Measurements from ENCODE around the gene RXFP1.

Gene RXFP1

DNA sequence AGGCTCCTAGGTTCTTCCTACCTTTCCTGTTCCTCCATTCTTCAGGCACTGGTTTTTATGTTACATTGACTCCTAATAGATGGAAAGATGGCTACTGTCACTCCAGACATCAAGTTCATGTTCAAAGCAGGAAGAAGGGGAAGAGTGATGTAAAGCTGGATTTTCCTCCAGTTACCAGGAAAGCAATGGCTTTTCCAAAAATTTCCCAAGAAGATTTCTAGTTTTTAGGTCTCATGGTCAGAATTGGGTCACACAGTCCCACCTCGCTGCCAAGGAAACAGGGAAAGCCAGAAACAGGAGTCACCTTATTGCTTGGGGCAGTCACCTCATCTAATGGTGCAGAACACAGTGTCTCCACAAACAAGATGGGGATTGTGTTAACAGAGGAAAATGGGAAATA lies 21.5 kb downstream of the RXFP1 start:
- no peak for DNase-seq (ENCODE audit: low read depth)

GRCh38 chr4:158544141-158544540 lies 22.5 kb downstream of the RXFP1 start:
- no peak for DNase-seq (ENCODE audit: low read depth)

GRCh38 chr4:158553364-158553763 lies 31.7 kb downstream of the RXFP1 start:
- DNase-seq (ENCODE audit: low read depth), result no peak

DNA sequence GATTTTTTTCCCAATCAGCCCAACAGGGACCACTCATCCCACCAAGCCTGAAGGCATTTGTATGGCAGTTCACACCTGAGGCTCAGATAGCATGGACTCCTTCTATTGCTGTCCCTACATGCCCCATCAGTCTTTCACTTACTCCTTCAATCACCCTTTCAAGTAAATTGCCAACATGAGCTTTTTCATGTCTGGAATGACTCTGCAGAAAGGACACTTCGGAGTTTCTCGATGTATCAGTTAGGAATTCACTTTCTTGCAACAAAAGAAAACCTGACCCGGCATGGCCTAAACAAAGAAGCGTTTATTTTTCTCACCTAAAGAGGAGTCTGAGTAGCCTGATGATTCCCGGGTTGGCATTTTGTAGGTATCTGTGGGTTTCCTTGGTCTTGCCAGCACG lies 38.6 kb downstream of the RXFP1 start:
- DNase-seq (ENCODE audit: low read depth), result no peak

- no peak for DNase-seq (ENCODE audit: low read depth)
These were observed 45.2 kb downstream of the RXFP1 start for GRCh38 chr4:158566860-158567259.

- DNase-seq (ENCODE audit: low read depth), result no peak
These were observed 50.1 kb downstream of the RXFP1 start for GRCh38 chr4:158571736-158572135.

DNA sequence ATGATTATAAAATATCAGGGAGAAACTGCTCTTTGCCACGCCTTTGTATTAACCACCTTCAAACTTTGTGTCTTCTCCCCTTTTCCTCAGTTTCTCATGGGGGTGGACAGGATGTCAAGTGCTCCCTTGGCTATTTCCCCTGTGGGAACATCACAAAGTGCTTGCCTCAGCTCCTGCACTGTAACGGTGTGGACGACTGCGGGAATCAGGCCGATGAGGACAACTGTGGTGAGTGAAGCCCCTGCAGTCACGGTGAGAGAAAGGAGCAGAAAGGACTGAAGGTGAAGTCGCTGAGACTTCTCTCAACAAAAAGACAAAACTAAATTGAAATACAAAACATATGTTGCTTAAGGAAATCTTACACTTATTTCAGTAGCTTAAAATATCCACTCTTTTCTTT lies 50.9 kb downstream of the RXFP1 start:
- no peak for DNase-seq (ENCODE audit: low read depth)

- peak; percentile 36 for DNase-seq (ENCODE audit: low read depth)
These were observed 56.8 kb downstream of the RXFP1 start for GRCh38 chr4:158578476-158578875.

DNA sequence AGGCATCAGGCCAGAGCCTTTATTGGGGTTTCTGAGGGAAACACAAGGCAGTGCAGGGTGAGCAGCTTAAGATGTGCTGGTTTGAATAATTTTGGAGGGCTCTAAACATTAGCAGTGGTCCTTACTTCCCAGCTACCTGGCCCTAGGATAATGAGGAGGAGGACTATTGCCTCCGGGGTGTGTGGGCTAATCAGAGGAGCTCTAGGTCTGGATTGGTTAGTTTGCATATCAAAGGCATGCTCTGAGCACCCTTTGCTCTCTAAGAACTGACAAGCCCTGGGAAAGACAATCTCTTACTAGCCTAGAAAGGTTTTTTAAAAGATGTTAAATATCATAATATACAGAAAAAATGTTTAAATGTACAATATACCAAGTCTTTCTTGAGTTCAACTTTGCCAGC lies 58.4 kb downstream of the RXFP1 start:
- DNase-seq (ENCODE audit: low read depth), result no peak

- peak; percentile 66 for DNase-seq (ENCODE audit: low read depth)
These were observed 59.5 kb downstream of the RXFP1 start for GRCh38 chr4:158581161-158581560.

- no peak for DNase-seq (ENCODE audit: low read depth)
These were observed 65.2 kb downstream of the RXFP1 start for GRCh38 chr4:158586881-158587280.

GRCh38 chr4:158588285-158588684 lies 66.6 kb downstream of the RXFP1 start:
- no peak for DNase-seq (ENCODE audit: low read depth)

DNA sequence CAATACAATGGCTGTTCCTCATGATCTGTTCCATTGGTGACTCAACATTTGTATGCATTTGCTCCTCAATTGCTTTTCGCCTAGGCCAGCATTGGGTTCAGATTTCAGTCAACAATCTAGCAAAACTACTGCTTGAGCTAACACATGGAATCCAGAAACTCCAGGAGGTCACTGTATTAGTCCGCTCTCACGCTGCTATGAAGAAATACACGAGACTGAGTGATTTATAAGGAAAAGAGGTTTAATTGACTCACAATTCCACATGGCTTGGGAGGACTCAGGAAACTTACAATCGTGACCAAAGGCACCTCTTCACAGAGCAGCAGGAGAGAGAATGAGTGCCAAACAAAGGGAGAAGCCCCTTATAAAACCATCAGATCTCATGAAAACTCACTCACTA lies 67.1 kb downstream of the RXFP1 start:
- no peak for DNase-seq (ENCODE audit: low read depth)

GRCh38 chr4:158590306-158590705 lies 68.6 kb downstream of the RXFP1 start:
- DNase-seq (ENCODE audit: low read depth), result no peak

DNA sequence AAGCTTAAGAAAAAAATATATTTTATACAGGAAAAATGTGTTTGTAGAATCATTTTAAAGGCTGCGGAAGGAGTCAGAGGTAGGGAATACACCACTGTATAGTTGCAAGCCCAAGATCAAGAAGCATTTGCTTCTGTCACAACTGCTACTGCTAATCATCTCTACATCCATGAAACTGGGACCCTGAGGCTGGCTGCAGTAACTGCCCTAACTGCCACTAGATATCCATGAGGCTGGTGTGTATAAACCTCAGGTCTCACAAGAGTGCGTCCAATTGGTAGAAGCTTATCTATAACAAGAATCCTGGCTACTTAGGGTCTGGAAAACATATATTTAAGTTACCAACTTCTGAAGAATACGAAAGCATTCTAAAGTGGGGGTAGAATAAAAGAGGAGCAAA lies 69.1 kb downstream of the RXFP1 start:
- no peak for DNase-seq (ENCODE audit: low read depth)

- DNase-seq (ENCODE audit: low read depth), result no peak
These were observed 76.4 kb downstream of the RXFP1 start for GRCh38 chr4:158597879-158598596.

GRCh38 chr4:158599150-158599549 lies 77.5 kb downstream of the RXFP1 start:
- peak; percentile 78 for DNase-seq (ENCODE audit: low read depth)

GRCh38 chr4:158599765-158600498 lies 78.2 kb downstream of the RXFP1 start:
- no peak for DNase-seq (ENCODE audit: low read depth)

DNA sequence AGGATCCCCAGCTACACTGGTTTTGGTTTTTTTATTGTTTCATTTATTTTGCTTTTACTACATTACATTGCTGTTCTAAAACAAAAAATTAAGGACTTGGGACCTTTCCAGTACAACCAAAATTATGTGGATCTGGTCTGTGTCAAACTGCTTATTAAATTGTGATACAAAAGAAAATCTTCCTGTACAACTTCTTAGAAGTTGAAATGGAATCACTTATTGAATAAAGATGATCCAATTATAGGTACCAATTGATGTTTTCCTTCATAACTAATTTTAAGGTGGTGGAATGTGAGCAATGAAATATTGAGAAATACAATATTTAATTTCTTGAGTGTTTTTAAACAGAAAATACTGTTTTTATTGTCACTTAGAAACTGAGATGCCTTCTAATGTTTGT lies 82.7 kb downstream of the RXFP1 start:
- DNase-seq (ENCODE audit: low read depth), result no peak

GRCh38 chr4:158605393-158605792 lies 83.7 kb downstream of the RXFP1 start:
- no peak for DNase-seq (ENCODE audit: low read depth)

- DNase-seq (ENCODE audit: low read depth), result no peak
These were observed 85.3 kb downstream of the RXFP1 start for GRCh38 chr4:158606969-158607368.

- peak; percentile 9 for DNase-seq (ENCODE audit: low read depth)
These were observed 87.4 kb downstream of the RXFP1 start for GRCh38 chr4:158609116-158609515.

DNA sequence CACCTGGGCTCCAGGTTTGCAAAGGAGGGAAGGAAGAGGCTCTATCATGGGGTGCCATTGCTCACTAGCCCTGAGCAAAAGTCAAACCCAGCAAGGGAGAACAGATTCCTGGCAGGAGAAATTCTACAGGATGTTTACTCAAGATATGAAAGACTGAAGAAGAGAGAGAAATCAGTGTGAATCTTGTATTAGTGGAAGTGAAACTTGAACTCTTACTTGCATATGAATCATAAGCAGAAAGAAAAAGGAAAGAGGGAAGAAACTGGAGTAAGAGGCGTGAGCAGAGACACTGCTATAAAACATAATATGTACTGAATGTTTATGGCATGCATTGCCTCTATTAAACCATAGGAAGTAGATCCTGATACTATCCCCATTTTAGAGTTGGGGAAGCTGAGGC lies 89.1 kb downstream of the RXFP1 start:
- peak; percentile 8 for DNase-seq (ENCODE audit: low read depth)

DNA sequence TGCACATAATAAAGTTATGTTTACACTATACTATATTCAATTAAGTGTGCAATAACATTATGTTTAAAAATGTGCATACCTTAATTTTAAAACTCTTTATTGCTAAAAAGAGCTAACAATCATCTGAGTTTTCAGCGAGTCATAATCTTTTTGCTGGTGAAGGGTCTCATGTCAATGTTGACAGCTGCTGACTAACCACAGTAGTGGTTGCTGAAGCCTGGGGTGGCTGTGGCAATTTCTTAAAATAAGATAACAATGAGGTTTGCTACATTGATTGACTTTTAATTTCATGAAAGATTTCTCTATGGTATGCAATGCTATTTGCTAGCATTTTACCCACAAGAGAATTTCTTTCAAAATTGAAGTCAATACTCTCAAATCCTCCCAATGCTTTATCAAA lies 91.4 kb downstream of the RXFP1 start:
- DNase-seq (ENCODE audit: low read depth), result no peak
